DOHH2 (cell line): Measurements from ENCODE around the gene CIB4.

Source experiments
- CTCF ChIP-seq: fragments of 200-600 bp; sonication (generic); IDR thresholded peaks from one replicate; pipeline ENCODE4 v1.5.1; 2014; ENCODE audit warnings: antibody characterized with exemption, mild to moderate bottlenecking, low read depth, low read length; ENCODE audit not compliant: poor library complexity, severe bottlenecking
- EZH2phosphoT487 ChIP-seq: fragments of 200-600 bp; sonication (generic); IDR thresholded peaks from 2 replicates; pipeline ENCODE4 v1.6.1; 2017; ENCODE audit warnings: borderline replicate concordance, mild to moderate bottlenecking, antibody characterized with exemption, low read length, moderate library complexity, mixed read lengths

- no peak for TF ChIP-seq EZH2phosphoT487
- no peak for TF ChIP-seq CTCF
Observed at GRCh38 chr2:26608557-26608956, 32.6 kb downstream of the CIB4 start.
